ENCODE data around the gene TRRAP. TPM values are rescaled to one million over a fixed set of nuclear protein-coding genes. Genes with fewer than 3 reads are reported as not detected.

TRRAP gene
- total RNA-seq, 2 donors from 2014 or later, result 59.1 to 69.5 TPM

GRCh38 chr7:98930464-98930863, 52.1 kb downstream of the TRRAP start:
- Mint-ChIP-seq H3K27me3 (no peaks in the 10 kb centered on the region), H3K36me3 (ENCODE audit: low read depth) (peaks cover 97% of the 10 kb centered on the region), H3K27ac (peak overlapping the region; percentile 86), H3K4me1 (peaks cover 18% of the 10 kb centered on the region), H3K4me3 (peak overlapping the region; percentile 85), H3K9me3 (no peaks in the 10 kb centered on the region)
- ATAC-seq (replicated peaks), result peak; percentile 60

- no peaks in the 10 kb centered on the region for H3K9me3 Mint-ChIP-seq
- peaks cover 97% of the 10 kb centered on the region for H3K36me3 Mint-ChIP-seq (ENCODE audit: low read depth)
- H3K4me3 Mint-ChIP-seq, result peak overlapping the region; percentile 85
- H3K27ac Mint-ChIP-seq, result peak overlapping the region; percentile 86
- ATAC-seq (replicated peaks), result peak; percentile 98
- peaks cover 18% of the 10 kb centered on the region for H3K4me1 Mint-ChIP-seq
- no peaks in the 10 kb centered on the region for H3K27me3 Mint-ChIP-seq
Measured at GRCh38 chr7:98930921-98931320, 52.6 kb downstream of the TRRAP start.

- ATAC-seq (replicated peaks), result no peak
- H3K27me3 Mint-ChIP-seq, result no peaks in the 10 kb centered on the region
- peaks cover 10% of the 10 kb centered on the region for H3K4me1 Mint-ChIP-seq
- no peak overlapping the region for H3K27ac Mint-ChIP-seq
- H3K4me3 Mint-ChIP-seq, result no peak overlapping the region
- H3K9me3 Mint-ChIP-seq, result no peaks in the 10 kb centered on the region
- peaks cover 97% of the 10 kb centered on the region for H3K36me3 Mint-ChIP-seq (ENCODE audit: low read depth)
Measured at GRCh38 chr7:98933321-98933720, 55.0 kb downstream of the TRRAP start.

GRCh38 chr7:98934267-98934666, 55.9 kb downstream of the TRRAP start:
- peaks cover 97% of the 10 kb centered on the region for H3K36me3 Mint-ChIP-seq (ENCODE audit: low read depth)
- no peak overlapping the region for H3K4me3 Mint-ChIP-seq
- H3K27me3 Mint-ChIP-seq, result no peaks in the 10 kb centered on the region
- no peaks in the 10 kb centered on the region for H3K9me3 Mint-ChIP-seq
- no peak for ATAC-seq (replicated peaks)
- H3K4me1 Mint-ChIP-seq, result peaks cover 9% of the 10 kb centered on the region
- H3K27ac Mint-ChIP-seq, result peak overlapping the region; percentile 83

GRCh38 chr7:98935811-98936210, 57.5 kb downstream of the TRRAP start:
- no peaks in the 10 kb centered on the region for H3K27me3 Mint-ChIP-seq
- H3K4me3 Mint-ChIP-seq, result no peak overlapping the region
- no peak for ATAC-seq (replicated peaks)
- H3K36me3 Mint-ChIP-seq (ENCODE audit: low read depth), result peaks cover 97% of the 10 kb centered on the region
- no peaks in the 10 kb centered on the region for H3K9me3 Mint-ChIP-seq
- H3K4me1 Mint-ChIP-seq, result peaks cover 7% of the 10 kb centered on the region
- peak overlapping the region; percentile 83 for H3K27ac Mint-ChIP-seq

- H3K4me3 Mint-ChIP-seq, result no peak overlapping the region
- no peak overlapping the region for H3K27ac Mint-ChIP-seq
- H3K9me3 Mint-ChIP-seq, result no peaks in the 10 kb centered on the region
- H3K27me3 Mint-ChIP-seq, result no peaks in the 10 kb centered on the region
- no peak for ATAC-seq (replicated peaks)
- peaks cover 10% of the 10 kb centered on the region for H3K4me1 Mint-ChIP-seq
- peaks cover 99% of the 10 kb centered on the region for H3K36me3 Mint-ChIP-seq (ENCODE audit: low read depth)
Measured at GRCh38 chr7:98943336-98943735, 65.0 kb downstream of the TRRAP start.

GRCh38 chr7:98944386-98944785, 66.1 kb downstream of the TRRAP start:
- Mint-ChIP-seq H3K9me3 (no peaks in the 10 kb centered on the region), H3K27ac (no peak overlapping the region), H3K36me3 (ENCODE audit: low read depth) (peaks cover 99% of the 10 kb centered on the region), H3K27me3 (no peaks in the 10 kb centered on the region), H3K4me3 (no peak overlapping the region), H3K4me1 (peaks cover 10% of the 10 kb centered on the region)
- no peak for ATAC-seq (replicated peaks)

- Mint-ChIP-seq H3K36me3 (ENCODE audit: low read depth) (peaks cover 99% of the 10 kb centered on the region), H3K4me1 (peaks cover 10% of the 10 kb centered on the region), H3K9me3 (no peaks in the 10 kb centered on the region), H3K27ac (peak overlapping the region; percentile 43), H3K4me3 (no peak overlapping the region), H3K27me3 (no peaks in the 10 kb centered on the region)
- no peak for ATAC-seq (replicated peaks)
Measured at GRCh38 chr7:98945852-98946251, 67.5 kb downstream of the TRRAP start.

- no peaks in the 10 kb centered on the region for H3K27me3 Mint-ChIP-seq
- H3K4me3 Mint-ChIP-seq, result no peak overlapping the region
- H3K4me1 Mint-ChIP-seq, result peaks cover 10% of the 10 kb centered on the region
- peak overlapping the region; percentile 43 for H3K27ac Mint-ChIP-seq
- H3K36me3 Mint-ChIP-seq (ENCODE audit: low read depth), result peaks cover 99% of the 10 kb centered on the region
- no peak for ATAC-seq (replicated peaks)
- no peaks in the 10 kb centered on the region for H3K9me3 Mint-ChIP-seq
Measured at GRCh38 chr7:98946389-98946788, 68.1 kb downstream of the TRRAP start.

- H3K27me3 Mint-ChIP-seq, result no peaks in the 10 kb centered on the region
- H3K27ac Mint-ChIP-seq, result no peak overlapping the region
- ATAC-seq (replicated peaks), result no peak
- no peak overlapping the region for H3K4me3 Mint-ChIP-seq
- peaks cover 100% of the 10 kb centered on the region for H3K36me3 Mint-ChIP-seq (ENCODE audit: low read depth)
- peaks cover 10% of the 10 kb centered on the region for H3K4me1 Mint-ChIP-seq
- H3K9me3 Mint-ChIP-seq, result no peaks in the 10 kb centered on the region
Measured at GRCh38 chr7:98949336-98950044, 71.2 kb downstream of the TRRAP start.

GRCh38 chr7:98955992-98956391, 77.7 kb downstream of the TRRAP start:
- ATAC-seq (replicated peaks), result no peak
- Mint-ChIP-seq H3K27me3 (no peaks in the 10 kb centered on the region), H3K4me1 (no peaks in the 10 kb centered on the region), H3K4me3 (no peak overlapping the region), H3K36me3 (ENCODE audit: low read depth) (peaks cover 100% of the 10 kb centered on the region), H3K9me3 (no peaks in the 10 kb centered on the region), H3K27ac (no peak overlapping the region)

- no peaks in the 10 kb centered on the region for H3K27me3 Mint-ChIP-seq
- H3K4me3 Mint-ChIP-seq, result no peak overlapping the region
- H3K4me1 Mint-ChIP-seq, result no peaks in the 10 kb centered on the region
- peaks cover 100% of the 10 kb centered on the region for H3K36me3 Mint-ChIP-seq (ENCODE audit: low read depth)
- no peak for ATAC-seq (replicated peaks)
- no peaks in the 10 kb centered on the region for H3K9me3 Mint-ChIP-seq
- no peak overlapping the region for H3K27ac Mint-ChIP-seq
Measured at GRCh38 chr7:98956469-98956868, 78.1 kb downstream of the TRRAP start.

- Mint-ChIP-seq H3K36me3 (ENCODE audit: low read depth) (peaks cover 100% of the 10 kb centered on the region), H3K27ac (no peak overlapping the region), H3K27me3 (no peaks in the 10 kb centered on the region), H3K9me3 (no peaks in the 10 kb centered on the region), H3K4me1 (no peaks in the 10 kb centered on the region), H3K4me3 (no peak overlapping the region)
- no peak for ATAC-seq (replicated peaks)
Measured at GRCh38 chr7:98956937-98957336, 78.6 kb downstream of the TRRAP start.

- Mint-ChIP-seq H3K4me1 (no peaks in the 10 kb centered on the region), H3K27ac (no peak overlapping the region), H3K27me3 (no peaks in the 10 kb centered on the region), H3K4me3 (no peak overlapping the region), H3K36me3 (ENCODE audit: low read depth) (peaks cover 100% of the 10 kb centered on the region), H3K9me3 (no peaks in the 10 kb centered on the region)
- no peak for ATAC-seq (replicated peaks)
Measured at GRCh38 chr7:98957766-98958165, 79.4 kb downstream of the TRRAP start.

GRCh38 chr7:98958968-98959367, 80.6 kb downstream of the TRRAP start:
- Mint-ChIP-seq H3K4me1 (no peaks in the 10 kb centered on the region), H3K4me3 (no peak overlapping the region), H3K36me3 (ENCODE audit: low read depth) (peaks cover 100% of the 10 kb centered on the region), H3K27ac (no peak overlapping the region), H3K27me3 (no peaks in the 10 kb centered on the region), H3K9me3 (no peaks in the 10 kb centered on the region)
- ATAC-seq (replicated peaks), result no peak

All from activated T-helper 17 cell treated with anti-CD3 and anti-CD28 coated beads, Interleukin-2, amount 50 U/mL, for 72 hours (primary cell).